HEK293T (cell line): Measurements from ENCODE around the gene MYOZ2.

Source experiments
- ARNT ChIP-seq: fragments of 450-650 bp; IDR thresholded peaks from 2 replicates; pipeline ENCODE4 v1.6.1; 2017; ENCODE audit warnings: mild to moderate bottlenecking
- BHLHE40 ChIP-seq: fragments of 450-650 bp; IDR thresholded peaks from 2 replicates; pipeline ENCODE4 v1.6.1; 2016; ENCODE audit warnings: mild to moderate bottlenecking, moderate library complexity, borderline replicate concordance
- ELF4 ChIP-seq: fragments of 450-650 bp; IDR thresholded peaks from 2 replicates; pipeline ENCODE4 v1.6.1; 2017; ENCODE audit warnings: antibody characterized with exemption
- FOXA1 ChIP-seq: fragments of 450-650 bp; IDR thresholded peaks from 2 replicates; pipeline ENCODE4 v1.6.1; 2016; ENCODE audit warnings: mild to moderate bottlenecking
- FOXK2 ChIP-seq: fragments of 450-650 bp; IDR thresholded peaks from 2 replicates; pipeline ENCODE4 v1.6.1; 2016; ENCODE audit warnings: mild to moderate bottlenecking
- FOXM1 ChIP-seq: fragments of 450-650 bp; IDR thresholded peaks from 2 replicates; pipeline ENCODE4 v1.6.1; 2017; ENCODE audit warnings: mild to moderate bottlenecking, borderline replicate concordance
- SP1 ChIP-seq: fragments of 450-650 bp; IDR thresholded peaks from 2 replicates; pipeline ENCODE4 v1.6.1; 2017
- SUZ12 ChIP-seq: fragments of 450-650 bp; IDR thresholded peaks from 2 replicates; pipeline ENCODE4 v1.6.1; 2016; ENCODE audit warnings: mild to moderate bottlenecking

DNA sequence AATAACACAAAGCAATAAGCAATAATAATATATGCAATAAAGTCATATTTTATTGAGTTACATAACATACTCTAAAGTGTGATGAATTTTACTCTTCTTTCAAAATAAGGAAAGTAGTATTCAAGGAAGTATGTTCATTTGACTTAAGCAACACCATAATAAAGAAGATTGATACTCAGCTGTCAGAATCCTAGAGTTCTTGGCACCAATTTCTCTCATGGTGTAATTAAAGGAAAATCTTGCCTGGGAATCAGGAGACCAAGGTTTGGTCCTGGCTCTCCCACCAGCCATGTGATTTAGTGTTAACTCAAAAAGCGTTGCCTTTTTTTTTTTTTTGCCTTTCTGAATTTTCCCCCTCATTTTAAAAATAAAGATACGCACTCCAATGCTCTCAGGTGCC lies 17.1 kb downstream of the MYOZ2 start:
- no peak for TF ChIP-seq FOXA1
- TF ChIP-seq SUZ12: no peak
- no peak for TF ChIP-seq FOXK2
- TF ChIP-seq ELF4: no peak
- TF ChIP-seq SP1: no peak
- TF ChIP-seq ARNT: no peak
- TF ChIP-seq FOXM1: no peak
- TF ChIP-seq BHLHE40: no peak
